OCI-LY7 (cell line): ENCODE measurements around the gene GYS1. TPM values are rescaled to one million over a fixed set of nuclear protein-coding genes. Genes with fewer than 3 reads are reported as not detected.
A peak's percentile ranks its signal among the peaks of the same experiment; 100 is the strongest.
"Not testable (repeated sequence)": the region's sequence is repeated elsewhere in the genome, so short reads cannot be mapped to it uniquely, and the experiment has no call there.

Source experiments
- Bru-seq: library from RNA; stranded (reverse); fragments of 400-500 nt; gene quantifications from one replicate; lab custom pipeline; 2021; lab: Mats Ljungman, UMichigan
- BruChase-seq, 2 experiments: library from RNA; stranded (reverse); fragments of 400-500 nt; gene quantifications; one replicate each; lab custom pipeline; 2021; lab: Mats Ljungman, UMichigan
- BruUV-seq: library from RNA; stranded (reverse); fragments of 400-500 nt; replicated peaks from 2 replicates; lab custom pipeline; 2021; lab: Mats Ljungman, UMichigan
- CTCF ChIA-PET: fragments of 300-600 bp; sonication (Branson Sonifier 250); formaldehyde crosslinking; loops from one replicate; lab custom pipeline; 2022; ENCODE audit warnings: antibody characterized with exemption; ENCODE audit not compliant: unreplicated experiment; lab: Charles Lee
- POLR2A ChIA-PET: fragments of 300-600 bp; sonication (Branson Sonifier 250); formaldehyde crosslinking; loops from one replicate; lab custom pipeline; 2022; ENCODE audit warnings: antibody characterized with exemption; lab: Charles Lee
- DNase-seq: peaks from one replicate; pipeline ENCODE4 v3.0.0-alpha.2; 2015; ENCODE audit warnings: low spot score
- H2AFZ ChIP-seq: fragments of 200-600 bp; sonication (generic), shearing (Covaris generic); 2 replicates; pipeline ENCODE4 v1.6.1; 2014; ENCODE audit warnings: mild to moderate bottlenecking, antibody characterized with exemption, low read length, moderate library complexity
- H3K27ac ChIP-seq: fragments of 200-600 bp; sonication (generic); 2 replicates; pipeline ENCODE4 v1.5.1; 2014; ENCODE audit warnings: mixed run types, low read depth, mild to moderate bottlenecking, moderate library complexity, low read length, inconsistent platforms; ENCODE audit not compliant: poor library complexity, severe bottlenecking
- H3K36me3 ChIP-seq: fragments of 200-600 bp; sonication (generic); 2 replicates; pipeline ENCODE4 v1.6.1; 2014; ENCODE audit warnings: mild to moderate bottlenecking, antibody characterized with exemption, low read length, moderate library complexity, mixed read lengths; ENCODE audit not compliant: insufficient read depth
- H3K4me1 ChIP-seq: fragments of 200-600 bp; sonication (generic); 2 replicates; pipeline ENCODE4 v1.5.1; 2014; ENCODE audit warnings: mild to moderate bottlenecking, low read length; ENCODE audit not compliant: insufficient read depth, poor library complexity, severe bottlenecking
- H3K4me2 ChIP-seq: fragments of 200-600 bp; sonication (generic); 2 replicates; pipeline ENCODE4 v1.6.1; 2014; ENCODE audit warnings: mild to moderate bottlenecking, low read length
- H3K4me3 ChIP-seq: fragments of 200-600 bp; sonication (generic); 2 replicates; pipeline ENCODE4 v1.5.1; 2014; ENCODE audit warnings: mild to moderate bottlenecking, low read depth, low read length; ENCODE audit not compliant: poor library complexity, severe bottlenecking
- H3K79me2 ChIP-seq: fragments of 200-600 bp; sonication (generic); 2 replicates; pipeline ENCODE4 v1.6.1; 2016; ENCODE audit warnings: low read depth, mild to moderate bottlenecking, low read length, moderate library complexity, mixed read lengths; ENCODE audit not compliant: insufficient read depth
- H3K9me2 ChIP-seq: fragments of 200-600 bp; sonication (generic); 2 replicates; pipeline ENCODE4 v1.6.1; 2016; ENCODE audit warnings: mild to moderate bottlenecking, low read length, mixed read lengths; ENCODE audit not compliant: insufficient read depth
- H3K9me3 ChIP-seq: fragments of 200-600 bp; sonication (generic); 2 replicates; pipeline ENCODE4 v1.6.1; 2014; ENCODE audit warnings: mild to moderate bottlenecking, mixed run types, low read length, mixed read lengths
- H4K20me1 ChIP-seq: fragments of 200-600 bp; sonication (generic); 2 replicates; pipeline ENCODE4 v1.6.1; 2014; ENCODE audit warnings: mild to moderate bottlenecking, antibody characterized with exemption, low read length, moderate library complexity, mixed read lengths; ENCODE audit not compliant: insufficient read depth
- CTCF ChIP-seq: fragments of 200-600 bp; sonication (generic); conservative IDR thresholded peaks from 2 replicates; pipeline ENCODE4 v1.5.1; 2014; ENCODE audit warnings: mild to moderate bottlenecking, antibody characterized with exemption, low read length, moderate library complexity, mixed read lengths
- EZH2phosphoT487 ChIP-seq: fragments of 200-600 bp; sonication (generic); IDR thresholded peaks from 2 replicates; pipeline ENCODE4 v1.6.1; 2018; ENCODE audit warnings: low read depth, borderline replicate concordance, mild to moderate bottlenecking, mixed run types, antibody characterized with exemption, low read length, moderate library complexity, mixed read lengths
- intact Hi-C: fragments of 100-400 bp; cut with micrococcal nuclease; formaldehyde crosslinking; loops from one replicate; pipeline ENCODE4 v1.10.0; 2022; ENCODE audit not compliant: unreplicated experiment
- long read RNA-seq: library from polyadenylated mRNA; stranded (forward); transcript quantifications from one replicate; pipeline ENCODE4 v2.0.0, GENCODE V29; 2022
- total RNA-seq, 2 experiments: library from RNA; depleted of rRNA in 1 of 2; stranded (reverse); fragments of >200 nt in 1 of 2; shearing (Covaris generic) in 1 of 2; gene quantifications; 2 replicates each; pipeline ENCODE4 v1.2.3, GENCODE V29; 2014 to 2022

GYS1 gene
- total RNA-seq (2014; rRNA removed; shearing (Covaris generic)) = 12.5 and 20.0 TPM in 2 replicates
- total RNA-seq (2022) = 28.9 and 29.9 TPM in 2 replicates
- Bru-seq, nascent RNA = percentile 52 among the genes with signal in this experiment
- percentile 66 among the genes with signal in this experiment for BruChase-seq, experiment 1, labeled RNA remaining after a 6-hour chase
- percentile 60 among the genes with signal in this experiment for BruChase-seq, experiment 2, labeled RNA remaining after a 2-hour chase
- long read RNA-seq, transcript GYS1-202 (16 exons, 3,574 nt) = major isoform, 22 of 29 reads
- long read RNA-seq, partial matches to known transcripts = 5 of 29 reads
- long read RNA-seq, other reads (novel, unspliced or antisense) = 2 of 29 reads

DNA sequence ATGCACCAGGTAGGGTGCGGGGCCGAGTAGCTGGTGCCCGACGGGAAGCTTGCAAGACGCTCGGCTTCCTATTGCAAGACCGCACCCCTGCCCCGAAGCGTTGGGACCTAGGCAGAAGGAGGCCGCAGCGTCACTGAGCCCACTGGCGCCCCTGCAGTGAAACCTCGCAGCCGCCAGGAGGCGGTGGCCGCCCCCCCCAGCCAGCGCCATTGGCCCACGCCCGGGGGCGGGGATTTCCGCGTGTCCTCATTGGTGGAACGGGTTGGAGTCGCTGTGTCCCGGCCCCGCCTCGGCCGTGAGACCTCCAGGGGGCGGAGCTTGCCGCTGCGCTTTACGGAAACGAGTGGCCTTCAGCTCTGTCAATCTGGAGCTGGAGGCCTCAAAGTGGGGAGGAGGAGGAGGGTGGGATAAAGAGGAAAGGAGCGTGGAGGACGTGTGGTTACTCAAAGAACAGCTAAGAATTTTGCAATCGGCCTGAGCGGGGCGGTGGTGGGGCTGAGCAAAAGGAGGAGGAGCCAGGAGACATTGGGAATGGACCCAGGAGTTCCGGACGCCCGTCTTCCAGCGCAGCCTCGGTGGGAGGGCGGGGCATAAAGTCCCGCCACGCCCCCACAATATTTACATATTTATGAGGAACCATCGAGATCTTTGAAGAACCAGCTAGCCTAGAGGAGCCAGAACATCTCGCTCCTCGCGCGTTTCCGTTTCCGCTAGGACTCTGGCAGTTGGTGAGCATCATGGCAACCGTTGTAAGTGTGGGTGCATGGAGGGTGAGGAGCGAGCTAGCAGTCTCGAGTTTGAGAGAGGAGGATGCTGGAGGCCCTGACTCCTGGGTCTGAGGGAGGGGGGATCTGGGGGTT is at the start of gene GYS1, which contains the start of gene RUVBL2:
Gene GYS1 (minus strand): TSS at position 135 of the 860 bp plus-strand sequence. CDS start 197 bp downstream, outside the sequence.
Gene RUVBL2 (plus strand): TSS at position 713 of the 860 bp plus-strand sequence. CDS start 25 bp downstream, at position 738.
- CTCF ChIA-PET = interaction anchor here (0.6 to 1.3 kb wide), 3 partner anchors 26 to 177 kb away, joined by 3 to 4 read pairs (median 4); no protein-coding TSS in a partner anchor
- H2AFZ ChIP-seq = peak within 1 kb of the TSS; percentile 56
- intact Hi-C loops = no loop called here

DNA sequence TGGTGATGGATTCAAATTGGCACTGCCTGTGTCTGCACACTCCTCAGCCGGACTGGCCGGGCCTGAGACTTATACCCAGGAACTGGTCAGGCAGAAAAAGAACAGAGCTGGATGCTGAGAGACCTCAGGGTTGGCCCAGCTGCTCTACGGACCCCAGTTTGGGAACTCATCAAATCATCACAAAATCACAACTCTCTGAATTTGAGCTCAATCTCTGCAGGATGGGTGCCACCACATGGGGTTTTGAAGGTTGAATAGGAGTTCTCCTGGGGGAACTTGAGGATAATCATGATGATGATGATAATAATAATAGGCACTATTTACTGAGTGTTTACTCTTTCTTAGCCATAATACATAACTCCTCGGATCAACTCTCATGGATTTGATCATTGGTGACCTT is 49.6 kb upstream of the GYS1 start:
- H3K27ac ChIP-seq, BruUV-seq, intact Hi-C loops, H3K36me3 ChIP-seq, H3K9me3 ChIP-seq, POLR2A ChIA-PET, H2AFZ ChIP-seq, H3K4me3 ChIP-seq, H3K4me1 ChIP-seq, CTCF ChIA-PET, DNase-seq, H3K79me2 ChIP-seq, H3K4me2 ChIP-seq, H4K20me1 ChIP-seq, H3K9me2 ChIP-seq: not testable (repeated sequence)

More for the DNA sequence above, at the start of gene GYS1, which contains the start of gene RUVBL2:
- Histone ChIP-seq H3K4me1 (peaks cover 21% of the 10 kb centered on the region), H3K9me2 (no peaks in the 10 kb centered on the region), H3K36me3 (peaks cover 36% of the 10 kb centered on the region), H3K79me2 (peaks cover 61% of the 10 kb centered on the region), H4K20me1 (peaks cover 4% of the 10 kb centered on the region; the same call in 1 of the 2 replicates), H3K9me3 (no peaks in the 10 kb centered on the region), H3K27ac (peak within 1 kb of the TSS; percentile 77), H3K4me3 (peak within 1 kb of the TSS; percentile 97), H3K4me2 (peak within 1 kb of the TSS; percentile 92)
- TF ChIP-seq CTCF = peak; percentile 84
- no peak for TF ChIP-seq EZH2phosphoT487
- no TSS peak for BruUV-seq
- peak; percentile 100 for DNase-seq
- POLR2A ChIA-PET = interaction anchor here (0.9 to 1.5 kb wide), 9 partner anchors 10 to 183 kb away, joined by 3 to 7 read pairs (median 4); partner anchors contain the start of genes BAX, BCAT2 and DHDH

GRCh38 chr19:49042177-49042576 is 49.1 kb upstream of the GYS1 start:
- no peak for TF ChIP-seq CTCF
- no peak for TF ChIP-seq EZH2phosphoT487
- Histone ChIP-seq H3K79me2 (no peaks in the 10 kb centered on the region), H3K4me2 (no peak overlapping the region), H3K27ac (no peak overlapping the region), H3K4me3 (no peak overlapping the region), H2AFZ (no peak overlapping the region), H3K36me3 (no peaks in the 10 kb centered on the region), H3K9me3 (no peaks in the 10 kb centered on the region), H3K9me2 (no peaks in the 10 kb centered on the region), H3K4me1 (no peaks in the 10 kb centered on the region), H4K20me1 (no peaks in the 10 kb centered on the region)
- BruUV-seq = no TSS peak
- ChIA-PET CTCF (no interaction called here), POLR2A (no interaction called here)
- no peak for DNase-seq
- intact Hi-C loops = no loop called here

GRCh38 chr19:49039736-49040135 is 46.6 kb upstream of the GYS1 start:
- H3K79me2 ChIP-seq, CTCF ChIA-PET, H2AFZ ChIP-seq, H3K9me3 ChIP-seq, DNase-seq, H3K4me2 ChIP-seq, BruUV-seq, intact Hi-C loops, H3K27ac ChIP-seq, H3K4me3 ChIP-seq, H3K9me2 ChIP-seq, H4K20me1 ChIP-seq, H3K4me1 ChIP-seq, H3K36me3 ChIP-seq: not testable (repeated sequence)
- POLR2A ChIA-PET = interaction anchor here (0.6 kb wide), 2 partner anchors 28 to 56 kb away, joined by 3 read pairs; no protein-coding TSS in a partner anchor
